GM21723 (cell line): ENCODE data around the gene CDC45.

ENCODE experiments used
- ATAC-seq: cut with Tn5 transposase; IDR thresholded peaks from one replicate; pipeline ENCODE4 v1.9.1; 2021; ENCODE audit warnings: mild to moderate bottlenecking, moderate library complexity; ENCODE audit not compliant: unreplicated experiment

The CDC45 gene

GRCh38 chr22:19448076-19448607 is 31.6 kb upstream of the CDC45 start:
- ATAC-seq = peak; percentile 32

- ATAC-seq = no peak
Observed at GRCh38 chr22:19448739-19449421, 30.8 kb upstream of the CDC45 start.

GRCh38 chr22:19449422-19449767 is 30.3 kb upstream of the CDC45 start:
- ATAC-seq = no peak

GRCh38 chr22:19450363-19451175 is 29.2 kb upstream of the CDC45 start:
- ATAC-seq = no peak

GRCh38 chr22:19451570-19451969 is 28.1 kb upstream of the CDC45 start:
- no peak for ATAC-seq

GRCh38 chr22:19453718-19454117 is 26.0 kb upstream of the CDC45 start:
- no peak for ATAC-seq

- ATAC-seq = no peak
Observed at GRCh38 chr22:19454156-19454555, 25.6 kb upstream of the CDC45 start.

GRCh38 chr22:19455033-19455432 is 24.7 kb upstream of the CDC45 start:
- no peak for ATAC-seq

GRCh38 chr22:19455585-19456370 is 23.9 kb upstream of the CDC45 start:
- no peak for ATAC-seq

GRCh38 chr22:19456541-19456940 is 23.2 kb upstream of the CDC45 start:
- ATAC-seq = no peak

- ATAC-seq = no peak
Observed at GRCh38 chr22:19457828-19458428, 21.8 kb upstream of the CDC45 start.

- ATAC-seq = no peak
Observed at GRCh38 chr22:19460036-19460435, 19.7 kb upstream of the CDC45 start.

- ATAC-seq = no peak
Observed at GRCh38 chr22:19461506-19461905, 18.2 kb upstream of the CDC45 start.

- no peak for ATAC-seq
Observed at GRCh38 chr22:19463008-19463407, 16.7 kb upstream of the CDC45 start.

GRCh38 chr22:19463491-19464469 is 15.9 kb upstream of the CDC45 start:
- ATAC-seq = no peak

GRCh38 chr22:19464546-19464945 is 15.2 kb upstream of the CDC45 start:
- ATAC-seq = no peak

- ATAC-seq = no peak
Observed at GRCh38 chr22:19464975-19465374, 14.7 kb upstream of the CDC45 start.

- no peak for ATAC-seq
Observed at GRCh38 chr22:19466126-19466716, 13.5 kb upstream of the CDC45 start.
